HFFc6 (cell line): ENCODE data around the gene PPP2R5C. TPM values are rescaled to one million over a fixed set of nuclear protein-coding genes. Genes with fewer than 3 reads are reported as not detected.

Experiments
- DNase-seq: peaks from one replicate; pipeline ENCODE4 v3.0.0-alpha.2; 2018
- H3K27ac Mint-ChIP-seq: 2 replicates; pipeline ENCODE4 v1.8.0; 2020; ENCODE audit warnings: mild to moderate bottlenecking, mixed read lengths
- H3K27me3 Mint-ChIP-seq: 2 replicates; pipeline ENCODE4 v1.8.0; 2021; ENCODE audit warnings: mild to moderate bottlenecking, moderate library complexity, mixed read lengths; ENCODE audit not compliant: insufficient read depth
- H3K36me3 Mint-ChIP-seq: 2 replicates; pipeline ENCODE4 v1.8.0; 2021; ENCODE audit warnings: low read depth, mixed read lengths
- H3K4me1 Mint-ChIP-seq: 2 replicates; pipeline ENCODE4 v1.8.0; 2020; ENCODE audit warnings: low read depth, mixed read lengths
- H3K4me3 Mint-ChIP-seq: 2 replicates; pipeline ENCODE4 v1.8.0; 2020; ENCODE audit warnings: mild to moderate bottlenecking, moderate library complexity, mixed read lengths
- H3K9me3 Mint-ChIP-seq: 2 replicates; pipeline ENCODE4 v1.8.0; 2020; ENCODE audit warnings: mild to moderate bottlenecking, mixed read lengths
- CTCF ChIP-seq: fragments of 200-600 bp; sonication (generic); IDR thresholded peaks from 2 replicates; pipeline ENCODE4 v1.5.0; 2021; ENCODE audit warnings: antibody characterized with exemption, mild to moderate bottlenecking
- total RNA-seq, 6 experiments: library from RNA; stranded (reverse); fragmentation: NEBNext Ultra II Directional; extraction: Animal tissue kit (Norgen Biotek cat#: 25700); gene quantifications; 2 replicates in 1 of 6; 3 replicates in 5 of 6; pipeline ENCODE4 v1.2.3, GENCODE V29; 2021

The PPP2R5C gene
- total RNA-seq, 6 experiments from 2014 or later, result 108 to 128 (median 122) TPM

- no peaks in the 10 kb centered on the region; the same call in 1 of the 2 replicates for H3K36me3 Mint-ChIP-seq
- no peaks in the 10 kb centered on the region for H3K9me3 Mint-ChIP-seq
- no peak for TF ChIP-seq CTCF
- H3K27ac Mint-ChIP-seq, result no peak overlapping the region
- DNase-seq, result no peak
- no peak overlapping the region for H3K4me3 Mint-ChIP-seq
- H3K4me1 Mint-ChIP-seq, result peaks cover 24% of the 10 kb centered on the region
- H3K27me3 Mint-ChIP-seq, result peaks cover 1% of the 10 kb centered on the region; the same call in 1 of the 2 replicates
Observed at GRCh38 chr14:101873991-101874390, 112.5 kb downstream of the PPP2R5C start.

- Mint-ChIP-seq H3K9me3 (no peaks in the 10 kb centered on the region), H3K4me3 (no peak overlapping the region), H3K4me1 (peaks cover 24% of the 10 kb centered on the region), H3K36me3 (no peaks in the 10 kb centered on the region; the same call in 1 of the 2 replicates), H3K27me3 (no peaks in the 10 kb centered on the region; the same call in none of the 2 replicates), H3K27ac (no peak overlapping the region)
- no peak for DNase-seq
- TF ChIP-seq CTCF, result no peak
Observed at GRCh38 chr14:101875041-101875726, 113.7 kb downstream of the PPP2R5C start.

- Mint-ChIP-seq H3K4me3 (no peak overlapping the region), H3K27ac (0 out of 2 replicates have a peak overlapping the region, but pooled peaks have one; percentile 2), H3K27me3 (no peaks in the 10 kb centered on the region; the same call in none of the 2 replicates), H3K36me3 (no peaks in the 10 kb centered on the region; the same call in 1 of the 2 replicates), H3K9me3 (no peaks in the 10 kb centered on the region), H3K4me1 (peaks cover 24% of the 10 kb centered on the region)
- no peak for DNase-seq
- no peak for TF ChIP-seq CTCF
Observed at GRCh38 chr14:101875727-101876554, 114.4 kb downstream of the PPP2R5C start.

GRCh38 chr14:101876555-101876938, 115.0 kb downstream of the PPP2R5C start:
- Mint-ChIP-seq H3K27ac (no peak overlapping the region), H3K27me3 (no peaks in the 10 kb centered on the region; the same call in none of the 2 replicates), H3K9me3 (no peaks in the 10 kb centered on the region), H3K4me3 (no peak overlapping the region), H3K36me3 (no peaks in the 10 kb centered on the region; the same call in 1 of the 2 replicates), H3K4me1 (peaks cover 24% of the 10 kb centered on the region)
- TF ChIP-seq CTCF, result no peak
- DNase-seq, result no peak

- Mint-ChIP-seq H3K27ac (no peak overlapping the region), H3K27me3 (no peaks in the 10 kb centered on the region; the same call in none of the 2 replicates), H3K4me1 (peaks cover 24% of the 10 kb centered on the region), H3K36me3 (no peaks in the 10 kb centered on the region; the same call in 1 of the 2 replicates), H3K9me3 (no peaks in the 10 kb centered on the region), H3K4me3 (no peak overlapping the region)
- DNase-seq, result no peak
- TF ChIP-seq CTCF, result no peak
Observed at GRCh38 chr14:101877766-101878165, 116.3 kb downstream of the PPP2R5C start.
